ENCODE measurements around the gene ELP5.

The ELP5 gene

GRCh38 chr17:7250695-7251627 is 1.1 kb upstream of the ELP5 start:
- peaks cover 25% of the 10 kb centered on the region for H3K4me1 ChIP-seq (ENCODE audit: control insufficient read depth, low read length)
- peaks cover 62% of the 10 kb centered on the region for H3K36me3 ChIP-seq (ENCODE audit: control insufficient read depth, low read length)
- peak overlapping the region; percentile 97 for H3K4me2 ChIP-seq (ENCODE audit: low read length)
- no peaks in the 10 kb centered on the region for H3K9me3 ChIP-seq (ENCODE audit: control insufficient read depth, insufficient read depth, low read length)
- H3K79me2 ChIP-seq (ENCODE audit: control insufficient read depth, low read length): peaks cover 75% of the 10 kb centered on the region
- no peaks in the 10 kb centered on the region for H3K27me3 ChIP-seq (ENCODE audit: control insufficient read depth, low read length)
- no peaks in the 10 kb centered on the region for H3K9me2 ChIP-seq (replicated peaks; ENCODE audit: control insufficient read depth, low read length)
- peaks cover 13% of the 10 kb centered on the region; the same call in 1 of the 2 replicates for H4K20me1 ChIP-seq (ENCODE audit: control insufficient read depth, insufficient read depth, low read depth, low read length)
- peak overlapping the region; percentile 83 for H3K27ac ChIP-seq (ENCODE audit: low read depth, low read length)
- peaks cover 9% of the 10 kb centered on the region for H3F3A ChIP-seq (ENCODE audit: control insufficient read depth, insufficient read depth)
- no peak for TF ChIP-seq CTCF (IDR thresholded peaks at IDR 0.05; ENCODE audit: low read depth, low read length, poor library complexity, severe bottlenecking)
- no peak for TF ChIP-seq EZH2phosphoT487 (IDR thresholded peaks at IDR 0.05; ENCODE audit: borderline replicate concordance, low read length)
- H3K4me3 ChIP-seq (ENCODE audit: low read length): peak overlapping the region; percentile 88

- Histone ChIP-seq H3K27me3 (ENCODE audit: control insufficient read depth, low read length) (no peaks in the 10 kb centered on the region), H3K4me3 (ENCODE audit: low read length) (peak within 1 kb of the TSS; percentile 88), H4K20me1 (ENCODE audit: control insufficient read depth, insufficient read depth, low read depth, low read length) (peaks cover 13% of the 10 kb centered on the region; the same call in 1 of the 2 replicates), H3K27ac (ENCODE audit: low read depth, low read length) (peak within 1 kb of the TSS; percentile 83), H3K4me2 (ENCODE audit: low read length) (peak within 1 kb of the TSS; percentile 97), H3K36me3 (ENCODE audit: control insufficient read depth, low read length) (peaks cover 60% of the 10 kb centered on the region), H3K9me2 (replicated peaks; ENCODE audit: control insufficient read depth, low read length) (no peaks in the 10 kb centered on the region), H3K4me1 (ENCODE audit: control insufficient read depth, low read length) (peaks cover 25% of the 10 kb centered on the region), H3K79me2 (ENCODE audit: control insufficient read depth, low read length) (peaks cover 67% of the 10 kb centered on the region), H3K9me3 (ENCODE audit: control insufficient read depth, insufficient read depth, low read length) (no peaks in the 10 kb centered on the region), H3F3A (ENCODE audit: control insufficient read depth, insufficient read depth) (peaks cover 1% of the 10 kb centered on the region)
- no peak for TF ChIP-seq CTCF (IDR thresholded peaks at IDR 0.05; ENCODE audit: low read depth, low read length, poor library complexity, severe bottlenecking)
- no peak for TF ChIP-seq EZH2phosphoT487 (IDR thresholded peaks at IDR 0.05; ENCODE audit: borderline replicate concordance, low read length)
These were observed 297 bp upstream of the ELP5 start, which contains the start of gene CTDNEP1 for GRCh38 chr17:7251661-7252175. Gene CTDNEP1 (minus strand): TSS chr17:7251734. CDS start chr17:7251296, 438 bp downstream.

- Histone ChIP-seq H3K36me3 (ENCODE audit: control insufficient read depth, low read length) (peaks cover 62% of the 10 kb centered on the region), H3K27ac (ENCODE audit: low read depth, low read length) (peak overlapping the region; percentile 83; the same call in 1 of the 2 replicates), H3K9me3 (ENCODE audit: control insufficient read depth, insufficient read depth, low read length) (no peaks in the 10 kb centered on the region), H3K9me2 (replicated peaks; ENCODE audit: control insufficient read depth, low read length) (no peaks in the 10 kb centered on the region), H3K4me1 (ENCODE audit: control insufficient read depth, low read length) (peaks cover 25% of the 10 kb centered on the region), H4K20me1 (ENCODE audit: control insufficient read depth, insufficient read depth, low read depth, low read length) (peaks cover 13% of the 10 kb centered on the region; the same call in 1 of the 2 replicates), H3K27me3 (ENCODE audit: control insufficient read depth, low read length) (no peaks in the 10 kb centered on the region), H3F3A (ENCODE audit: control insufficient read depth, insufficient read depth) (no peaks in the 10 kb centered on the region), H3K4me3 (ENCODE audit: low read length) (peak overlapping the region; percentile 88), H3K79me2 (ENCODE audit: control insufficient read depth, low read length) (peaks cover 54% of the 10 kb centered on the region), H3K4me2 (ENCODE audit: low read length) (peak overlapping the region; percentile 77)
- TF ChIP-seq EZH2phosphoT487 (IDR thresholded peaks at IDR 0.05; ENCODE audit: borderline replicate concordance, low read length) (no peak), CTCF (IDR thresholded peaks at IDR 0.05; ENCODE audit: low read depth, low read length, poor library complexity, severe bottlenecking) (no peak)
These were observed 1.1 kb downstream of the ELP5 start for GRCh38 chr17:7253082-7253481.

All from DOHH2 (cell line).